Tibial artery (tissue), 4 donors: ENCODE data around the gene RABGAP1L.

Experiments
- DNase-seq, 2 donors: peaks; one replicate each; pipeline ENCODE4 v3.0.0-alpha.2; 2019
- H3K27ac ChIP-seq, 2 donors: fragments of 200-600 bp; sonication (generic) in 1 of 2; 1 replicate in 1 of 2; 2 replicates in 1 of 2; pipeline ENCODE4 v1.5.1; 2018 to 2019; ENCODE audit warnings: mild to moderate bottlenecking in 1 of 2
- H3K27me3 ChIP-seq, 2 donors: fragments of 200-600 bp; sonication (generic) in 1 of 2; one replicate each; pipeline versions ENCODE4 v1.5.1 to v1.6.0; 2016 to 2019
- H3K36me3 ChIP-seq, 3 donors: fragments of 200-600 bp; sonication (generic) in 2 of 3; one replicate each; pipeline ENCODE4 v1.5.1; 2016 to 2019; ENCODE audit warnings: mild to moderate bottlenecking in 2 of 3
- H3K4me1 ChIP-seq, 4 donors: fragments of 200-600 bp; sonication (generic) in 2 of 4; 1 replicate in 3 of 4; 2 replicates in 1 of 4; pipeline ENCODE4 v1.5.1; 2016 to 2019
- H3K4me3 ChIP-seq, 2 donors: fragments of 200-600 bp; sonication (generic) in 1 of 2; 1 replicate in 1 of 2; 2 replicates in 1 of 2; pipeline ENCODE4 v1.5.1; 2018 to 2019; ENCODE audit warnings: mild to moderate bottlenecking in 2 of 2
- H3K9me3 ChIP-seq, 3 donors: fragments of 200-600 bp; sonication (generic) in 1 of 3; one replicate each; pipeline ENCODE4 v1.5.1; 2016 to 2019
- CTCF ChIP-seq, 2 experiments: fragments of 200-600 bp in 1 of 2; fragments of 450-650 bp in 1 of 2; IDR thresholded peaks; one replicate each; pipeline ENCODE4 v1.5.1; 2017 to 2019; ENCODE audit warnings: antibody characterized with exemption in 2 of 2, mild to moderate bottlenecking in 1 of 2, moderate library complexity in 1 of 2
- intact Hi-C: fragments of 100-400 bp; cut with DNase I; formaldehyde crosslinking; loops from one replicate; pipeline ENCODE4 v1.15.0; 2023; ENCODE audit warnings: low total_unique reads

Gene RABGAP1L

GRCh38 chr1:174451408-174451807 is 292.1 kb downstream of the RABGAP1L start:
- no peaks in the 10 kb centered on the region for H3K9me3 ChIP-seq
- DNase-seq, result no peak
- intact Hi-C loops, result no loop called here

GRCh38 chr1:174465855-174466254 is 306.5 kb downstream of the RABGAP1L start:
- Histone ChIP-seq H3K4me1 (no peaks in the 10 kb centered on the region), H3K27ac (no peak overlapping the region), H3K4me3 (no peak overlapping the region), H3K36me3 (no peaks in the 10 kb centered on the region), H3K27me3 (no peaks in the 10 kb centered on the region), H3K9me3 (no peaks in the 10 kb centered on the region)
- TF ChIP-seq CTCF (IDR thresholded peaks at IDR 0.05), result no peak
- no peak for DNase-seq
- intact Hi-C loops, result no loop called here

More at GRCh38 chr1:174451408-174451807, 292.1 kb downstream of the RABGAP1L start:
- Histone ChIP-seq H3K27me3 (no peaks in the 10 kb centered on the region), H3K36me3 (no peaks in the 10 kb centered on the region), H3K4me1 (peaks cover 0 to 11% (median 2%) of the 10 kb centered on the region in 4 donors), H3K27ac (no peak overlapping the region), H3K4me3 (no peak overlapping the region)
- TF ChIP-seq CTCF (IDR thresholded peaks at IDR 0.05), result no peak

- H3K4me3 ChIP-seq, result no peak overlapping the region
- DNase-seq, result no peak
- H3K27ac ChIP-seq, result no peak overlapping the region
- intact Hi-C loops, result no loop called here
- H3K4me1 ChIP-seq, result no peaks in the 10 kb centered on the region
- no peaks in the 10 kb centered on the region for H3K9me3 ChIP-seq
- TF ChIP-seq CTCF (IDR thresholded peaks at IDR 0.05), result no peak
- no peaks in the 10 kb centered on the region for H3K36me3 ChIP-seq
- H3K27me3 ChIP-seq, result no peaks in the 10 kb centered on the region
Observed at GRCh38 chr1:174466607-174467006, 307.3 kb downstream of the RABGAP1L start.

GRCh38 chr1:174469052-174469451 is 309.7 kb downstream of the RABGAP1L start:
- DNase-seq, result no peak
- Histone ChIP-seq H3K4me3 (no peak overlapping the region), H3K4me1 (no peaks in the 10 kb centered on the region), H3K9me3 (no peaks in the 10 kb centered on the region), H3K27ac (no peak overlapping the region), H3K36me3 (no peaks in the 10 kb centered on the region), H3K27me3 (no peaks in the 10 kb centered on the region)
- intact Hi-C loops, result no loop called here
- TF ChIP-seq CTCF (IDR thresholded peaks at IDR 0.05), result no peak

GRCh38 chr1:174469687-174470086 is 310.4 kb downstream of the RABGAP1L start:
- Histone ChIP-seq H3K27me3 (no peaks in the 10 kb centered on the region), H3K27ac (no peak overlapping the region), H3K4me3 (no peak overlapping the region), H3K36me3 (no peaks in the 10 kb centered on the region), H3K4me1 (no peaks in the 10 kb centered on the region), H3K9me3 (no peaks in the 10 kb centered on the region)
- no peak for TF ChIP-seq CTCF (IDR thresholded peaks at IDR 0.05)
- intact Hi-C loops, result no loop called here
- DNase-seq, result no peak

- H3K4me1 ChIP-seq, result no peaks in the 10 kb centered on the region
- intact Hi-C loops, result no loop called here
- H3K36me3 ChIP-seq, result no peaks in the 10 kb centered on the region
- no peak overlapping the region for H3K27ac ChIP-seq
- no peaks in the 10 kb centered on the region for H3K9me3 ChIP-seq
- TF ChIP-seq CTCF (IDR thresholded peaks at IDR 0.05), result no peak
- DNase-seq, result no peak
- no peak overlapping the region for H3K4me3 ChIP-seq
- H3K27me3 ChIP-seq, result no peaks in the 10 kb centered on the region
Observed at GRCh38 chr1:174479281-174479680, 320.0 kb downstream of the RABGAP1L start.
